Pancreas (tissue), 10 donors: ENCODE results near the gene HSBP1L1. TPM values are rescaled to one million over a fixed set of nuclear protein-coding genes. Genes with fewer than 3 reads are reported as not detected.
"Not testable (repeated sequence)": the region's sequence is repeated elsewhere in the genome, so short reads cannot be mapped to it uniquely, and the experiment has no call there.

ENCODE experiments used
- ATAC-seq, 4 donors: fragments of 200-7000 bp; cut with Tn5 transposase; one replicate each; pipeline versions ENCODE4 v1.8.0 to v1.9.1; 2020; ENCODE audit warnings: mild to moderate bottlenecking in 4 of 4, moderate library complexity in 4 of 4
- DNase-seq, 6 donors: peaks; one replicate each; pipeline ENCODE4 v3.0.0-alpha.2; 2020
- FAIRE-seq: peaks from 2 replicates; lab custom pipeline; 2012; peaks lifted over from hg19 to GRCh38; lab: Jason Lieb, UNC
- H3K27ac ChIP-seq, 4 donors: fragments of 200-600 bp; sonication (generic); 1 replicate in 3 of 4; 2 replicates in 1 of 4; pipeline versions ENCODE4 v1.5.0 to v1.8.0; 2020
- H3K27me3 ChIP-seq, 4 donors: fragments of 200-600 bp; one replicate each; pipeline ENCODE4 v1.8.0; 2021
- H3K36me3 ChIP-seq, 3 donors: fragments of 200-600 bp; sonication (generic) in 1 of 3; one replicate each; pipeline versions ENCODE4 v1.5.0 to v1.8.0; 2020 to 2021
- H3K4me1 ChIP-seq, 3 donors: fragments of 200-600 bp; one replicate each; pipeline ENCODE4 v1.8.0; 2021
- H3K4me3 ChIP-seq, 4 donors: fragments of 200-600 bp; sonication (generic) in 2 of 4; one replicate each; pipeline versions ENCODE4 v1.5.0 to v1.8.0; 2020 to 2021
- H3K9me3 ChIP-seq, 4 donors: fragments of 200-600 bp; one replicate each; pipeline ENCODE4 v1.8.0; 2021
- WGBS, 2 donors: extraction: QIAGEN DNeasy Blood & Tissue Kit; methylation state at CpG; one replicate each; pipeline ENCODE4 v1.1.7; 2013; 5-methylcytosine and 5-hydroxymethylcytosine counted together
- intact Hi-C, 3 donors: fragments of 100-400 bp; cut with DNase I; formaldehyde crosslinking; loops; one replicate each; pipeline versions ENCODE4 v1.11.1 to v1.14.2; 2022
- polyA plus RNA-seq, 2 donors: library from polyadenylated mRNA; stranded (reverse); fragments of 200-250 nt; gene quantifications; one replicate each; pipeline ENCODE4 v1.2.3, GENCODE V29; 2013
- total RNA-seq, 6 donors: library from RNA; stranded (reverse); fragmentation: NEBNext Ultra II Directional in 4 of 6; extraction: Animal tissue kit (Norgen Biotek cat#: 25700) in 4 of 6; gene quantifications; one replicate each; pipeline versions ENCODE4 v1.2.1 to v1.2.4, GENCODE V29; 2021 to 2023
- TF ChIP-seq, protein P1 (sequence below), 4 donors: fragments of 200-600 bp; sonication (generic) in 3 of 4; IDR thresholded peaks; one replicate each; pipeline versions ENCODE4 v1.5.0 to v1.8.0; 2021; ENCODE audit warnings: antibody characterized with exemption in 4 of 4
- donor health status: healthy with polysubstance abuse.
- donor health status: DM: no; HTN: no; CAD: no; lungs with moderate emphysema.
- donor health status: DM: no; HTN: no; CAD: no.
- donor health status: control.
- donor health status: control.
- donor health status: Bipolar disorder and iron deficiency.
- donor health status: DM: yes; HTN: yes; CAD: no.
- donor health status: DM: no; HTN: no; CAD: no.
- donor health status: DM: no; HTN: no; CAD: no.
- donor health status: DM: yes; HTN: yes; CAD: no.

Gene HSBP1L1
- total and polyA plus RNA-seq, 8 donors = 9.2 to 43.6 (median 14.3) TPM

DNA sequence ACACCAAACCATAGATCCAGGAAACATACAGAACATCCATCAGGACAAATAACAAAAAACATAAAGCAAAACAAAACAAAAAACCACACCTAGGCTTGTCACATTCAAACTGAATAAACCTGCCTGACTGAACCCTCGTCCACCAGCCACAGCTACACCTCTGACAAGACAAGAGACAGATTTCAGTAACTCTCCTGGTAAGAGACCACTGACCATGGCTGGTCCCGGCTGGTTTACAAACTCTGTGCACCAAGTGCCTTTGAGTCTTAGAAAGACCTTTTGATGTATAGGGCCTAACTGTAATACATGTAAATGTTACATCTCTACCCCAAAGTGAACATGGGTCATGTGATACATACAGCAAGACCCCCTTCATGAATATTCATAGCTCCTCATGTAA lies 8.2 kb upstream of the HSBP1L1 start:
- FAIRE-seq (no peak), ATAC-seq (no peak), DNase-seq (no peak)
- Histone ChIP-seq H3K4me1 (no peaks in the 10 kb centered on the region), H3K36me3 (no peaks in the 10 kb centered on the region), H3K27me3 (no peaks in the 10 kb centered on the region), H3K9me3 (no peaks in the 10 kb centered on the region), H3K4me3 (no peak overlapping the region), H3K27ac (no peak overlapping the region)
- 58 to 76% methylated on average over 2 of the region's 2 CpGs for WGBS, 2 donors
- intact Hi-C loops = no loop called here
- TF ChIP-seq, protein P1, sequence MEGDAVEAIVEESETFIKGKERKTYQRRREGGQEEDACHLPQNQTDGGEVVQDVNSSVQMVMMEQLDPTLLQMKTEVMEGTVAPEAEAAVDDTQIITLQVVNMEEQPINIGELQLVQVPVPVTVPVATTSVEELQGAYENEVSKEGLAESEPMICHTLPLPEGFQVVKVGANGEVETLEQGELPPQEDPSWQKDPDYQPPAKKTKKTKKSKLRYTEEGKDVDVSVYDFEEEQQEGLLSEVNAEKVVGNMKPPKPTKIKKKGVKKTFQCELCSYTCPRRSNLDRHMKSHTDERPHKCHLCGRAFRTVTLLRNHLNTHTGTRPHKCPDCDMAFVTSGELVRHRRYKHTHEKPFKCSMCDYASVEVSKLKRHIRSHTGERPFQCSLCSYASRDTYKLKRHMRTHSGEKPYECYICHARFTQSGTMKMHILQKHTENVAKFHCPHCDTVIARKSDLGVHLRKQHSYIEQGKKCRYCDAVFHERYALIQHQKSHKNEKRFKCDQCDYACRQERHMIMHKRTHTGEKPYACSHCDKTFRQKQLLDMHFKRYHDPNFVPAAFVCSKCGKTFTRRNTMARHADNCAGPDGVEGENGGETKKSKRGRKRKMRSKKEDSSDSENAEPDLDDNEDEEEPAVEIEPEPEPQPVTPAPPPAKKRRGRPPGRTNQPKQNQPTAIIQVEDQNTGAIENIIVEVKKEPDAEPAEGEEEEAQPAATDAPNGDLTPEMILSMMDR (IDR thresholded peaks at IDR 0.05) = no peak

DNA sequence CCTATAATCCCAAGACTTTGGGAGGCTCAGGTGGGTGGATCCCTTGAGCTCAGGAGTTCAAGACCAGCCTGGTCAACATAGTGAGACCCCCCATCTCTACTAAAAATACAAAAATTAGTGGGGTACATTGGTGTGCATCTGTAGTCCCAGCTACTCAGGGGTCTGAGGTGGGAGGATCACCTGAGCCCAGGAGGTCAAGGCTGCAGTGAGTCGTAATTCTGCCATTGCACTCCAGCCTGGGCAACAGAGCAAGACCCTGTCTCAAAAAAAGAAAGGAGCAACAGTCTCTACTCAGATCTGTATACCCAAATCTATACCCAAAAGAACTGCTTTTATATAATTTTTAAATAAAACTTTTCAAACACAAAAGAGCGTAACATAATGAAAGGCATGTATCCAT lies 5.5 kb upstream of the HSBP1L1 start:
- FAIRE-seq (no peak), ATAC-seq (no peak), DNase-seq (no peak)
- Histone ChIP-seq H3K36me3 (no peaks in the 10 kb centered on the region), H3K27ac (no peak overlapping the region), H3K4me3 (no peak overlapping the region), H3K4me1 (no peaks in the 10 kb centered on the region), H3K27me3 (no peaks in the 10 kb centered on the region), H3K9me3 (no peaks in the 10 kb centered on the region)
- WGBS, 2 donors = 95 to 98% methylated on average over 2 of the region's 2 CpGs
- intact Hi-C loops = no loop called here
- TF ChIP-seq, protein P1 (IDR thresholded peaks at IDR 0.05) = no peak

DNA sequence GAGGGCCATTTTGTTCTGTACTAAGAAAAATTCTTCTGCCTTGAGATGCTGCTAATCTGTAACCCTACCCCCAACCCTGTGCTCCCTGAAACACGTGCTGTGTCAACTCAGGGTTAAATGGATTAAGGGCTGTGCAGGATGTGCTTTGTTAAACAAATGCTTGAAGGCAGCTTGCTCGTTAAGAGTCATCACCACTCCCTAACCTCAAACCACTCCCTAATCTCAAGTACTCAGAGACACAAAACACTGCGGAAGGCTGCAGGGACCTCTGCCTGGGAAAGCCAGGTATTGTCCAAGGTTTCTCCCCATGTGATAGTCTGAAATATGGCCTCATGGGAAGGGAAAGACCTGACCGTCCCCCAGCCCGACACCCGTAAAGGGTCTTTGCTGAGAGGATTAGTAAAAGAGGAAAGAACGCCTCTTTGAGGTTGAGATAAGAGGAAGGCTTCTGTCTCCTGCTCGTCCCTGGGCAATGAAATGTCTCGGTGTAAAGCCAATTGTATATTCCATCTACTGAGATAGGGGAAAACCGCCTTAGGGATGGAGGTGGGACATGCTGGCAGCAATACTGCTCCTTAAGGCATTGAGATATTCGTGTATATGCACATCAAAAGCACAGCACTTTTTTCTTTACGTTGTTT lies 4.2 kb upstream of the HSBP1L1 start:
- H3K27me3 ChIP-seq, ATAC-seq, H3K9me3 ChIP-seq, DNase-seq, intact Hi-C loops, H3K4me1 ChIP-seq, FAIRE-seq, H3K4me3 ChIP-seq, H3K36me3 ChIP-seq, H3K27ac ChIP-seq: not testable (repeated sequence)
- 45 to 50% methylated on average over 12 of the region's 12 CpGs for WGBS, 2 donors

DNA sequence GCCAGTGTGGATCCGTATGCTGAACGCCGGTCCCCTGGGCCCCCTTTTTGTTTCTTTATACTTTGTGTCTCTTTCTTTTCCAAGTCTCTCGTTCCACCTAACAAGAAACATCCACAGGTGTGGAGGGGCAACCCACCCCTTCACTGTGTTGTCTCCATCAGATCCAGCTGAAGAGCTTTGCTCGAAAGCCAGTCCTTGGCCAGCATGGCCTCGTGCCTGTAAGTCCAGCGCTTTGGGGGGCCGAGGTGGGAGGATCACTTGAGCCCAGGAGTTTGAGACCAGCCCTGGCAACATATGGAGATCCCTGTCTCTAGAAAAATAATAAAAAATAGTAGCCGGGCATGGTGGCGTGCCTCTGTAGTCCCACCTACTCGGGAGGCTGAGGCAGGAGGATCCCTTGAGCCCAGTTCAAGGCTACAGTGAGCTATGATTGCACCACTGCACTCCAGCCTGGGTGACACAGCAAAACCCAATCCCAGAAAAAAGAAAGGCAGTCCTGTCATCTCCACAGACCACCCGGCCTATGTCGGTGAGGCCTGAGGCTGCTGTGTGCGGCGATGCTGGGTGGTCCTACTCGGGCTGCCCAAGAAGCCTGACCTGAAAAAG lies 3.4 kb upstream of the HSBP1L1 start:
- peaks cover 0 to 4% (median 0%) of the 10 kb centered on the region in 3 donors for H3K4me1 ChIP-seq
- TF ChIP-seq, protein P1 (IDR thresholded peaks at IDR 0.05) = no peak
- no peak overlapping the region for H3K27ac ChIP-seq
- FAIRE-seq (no peak), ATAC-seq (no peak), DNase-seq (peak in 1 of 6 donors; percentile 8)
- intact Hi-C loops = no loop called here
- no peak overlapping the region for H3K4me3 ChIP-seq
- H3K36me3 ChIP-seq = no peaks in the 10 kb centered on the region
- no peaks in the 10 kb centered on the region for H3K27me3 ChIP-seq
- no peaks in the 10 kb centered on the region for H3K9me3 ChIP-seq
- WGBS, 2 donors = 83 to 86% methylated on average over 16 of the region's 16 CpGs

DNA sequence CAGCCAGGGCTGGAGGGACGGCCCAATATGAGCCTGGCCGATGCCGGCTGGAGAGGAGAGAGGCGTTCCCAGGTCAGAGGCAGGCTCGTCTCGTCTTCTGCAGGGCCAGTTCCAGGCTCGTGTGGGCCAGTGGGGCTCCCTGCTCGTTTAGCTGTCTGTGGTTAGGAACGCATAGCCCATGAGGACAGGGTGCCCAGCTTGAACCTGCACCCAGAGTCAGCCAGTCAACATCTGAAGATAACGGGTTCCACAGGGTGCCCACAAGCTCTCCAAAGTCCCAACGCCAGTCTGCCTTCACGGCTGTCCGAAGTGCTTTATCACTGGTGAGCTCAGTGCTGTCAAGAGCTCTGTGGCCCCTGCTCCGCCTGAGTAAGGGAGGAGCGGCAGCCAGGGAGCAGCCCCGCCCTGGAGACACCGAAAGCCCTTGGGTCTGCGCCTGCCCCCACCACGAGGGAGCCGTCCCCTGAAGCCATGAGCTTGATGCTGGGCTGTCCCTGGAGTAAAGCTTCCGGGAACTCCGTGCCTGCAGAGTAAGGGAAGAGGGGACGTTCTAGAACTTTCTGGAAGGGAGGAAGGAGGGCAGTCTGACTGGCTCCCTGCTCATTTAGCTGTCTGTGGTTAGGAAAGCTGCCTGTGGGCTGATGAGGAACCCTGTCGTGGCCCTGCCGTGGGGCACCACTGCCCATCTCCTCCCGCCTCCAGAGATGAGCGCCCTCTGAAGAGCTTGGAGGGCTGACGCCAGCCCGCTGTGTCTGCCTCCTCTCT lies 2.7 kb upstream of the HSBP1L1 start:
- intact Hi-C loops = no loop called here
- TF ChIP-seq, protein P1 (IDR thresholded peaks at IDR 0.05) = no peak
- no peaks in the 10 kb centered on the region for H3K27me3 ChIP-seq
- WGBS, 2 donors = 75 to 82% methylated on average over 29 of the region's 29 CpGs
- no peaks in the 10 kb centered on the region for H3K36me3 ChIP-seq
- ATAC-seq = no peak
- H3K9me3 ChIP-seq = no peaks in the 10 kb centered on the region
- DNase-seq = peak in 1 of 6 donors; percentile 16
- FAIRE-seq = no peak
- H3K4me1 ChIP-seq = peaks cover 0 to 4% (median 0%) of the 10 kb centered on the region in 3 donors
- no peak overlapping the region for H3K4me3 ChIP-seq
- H3K27ac ChIP-seq = no peak overlapping the region
